HEK293 (cell line): ENCODE data around the gene SERP1.

Experiments
- CTCF ChIA-PET: fragments of 350-600 bp; formaldehyde crosslinking; extraction: SDS; loops from one replicate; lab custom pipeline; 2021; ENCODE audit warnings: antibody characterized with exemption; lab: Yijun Ruan, JAX
- POLR2A ChIA-PET: fragments of 300-600 bp; formaldehyde crosslinking; extraction: SDS; loops from one replicate; lab custom pipeline; 2020; ENCODE audit warnings: antibody characterized with exemption, inconsistent platforms; lab: Yijun Ruan, JAX
- H3K27ac ChIP-seq: fragments of 200-500 bp; sonication (Bioruptor generic); 2 replicates; pipeline ENCODE4 v1.5.1; 2014; ENCODE audit warnings: low read depth, low read length, control low read depth, inconsistent platforms; ENCODE audit errors: extremely low read depth
- H3K36me3 ChIP-seq, 2 experiments: fragments of 200-500 bp in 1 of 2; sonication (Bioruptor generic) in 1 of 2; 1 replicate in 1 of 2; 2 replicates in 1 of 2; pipeline ENCODE4 v1.5.1; 2014 to 2017; ENCODE audit warnings: inconsistent platforms in 2 of 2, low read length in 2 of 2; ENCODE audit not compliant: control insufficient read depth in 2 of 2, insufficient read depth in 1 of 2
- H3K4me1 ChIP-seq: fragments of 200-500 bp; sonication (Bioruptor generic); 2 replicates; pipeline ENCODE4 v1.5.1; 2014; ENCODE audit warnings: mild to moderate bottlenecking, low read length, inconsistent platforms; ENCODE audit not compliant: control insufficient read depth, insufficient read depth
- H3K4me3 ChIP-seq: 2 replicates; pipeline ENCODE4 v1.5.1; 2011; ENCODE audit warnings: low read depth, mild to moderate bottlenecking, control low read depth, low read length, moderate library complexity
- H3K9me3 ChIP-seq: fragments of 200-500 bp; sonication (Bioruptor generic); 2 replicates; pipeline ENCODE4 v1.5.1; 2014; ENCODE audit warnings: low read depth, low read length, inconsistent platforms; ENCODE audit not compliant: control insufficient read depth, insufficient read depth
- PRDM4 ChIP-seq: fragments of 450-650 bp; formaldehyde crosslinking; IDR thresholded peaks from 2 replicates; pipeline ENCODE4 v1.5.1; 2017; ENCODE audit warnings: missing biosample characterization, missing genetic modification characterization
- REST ChIP-seq: fragments of 450-650 bp; formaldehyde crosslinking; IDR thresholded peaks from 2 replicates; pipeline ENCODE4 v1.5.1; 2016; ENCODE audit warnings: missing biosample characterization, missing genetic modification characterization
- ZNF10 ChIP-seq: fragments of 450-650 bp; formaldehyde crosslinking; IDR thresholded peaks from 2 replicates; pipeline ENCODE4 v1.5.1; 2017; ENCODE audit warnings: missing biosample characterization, missing genetic modification characterization
- ZNF121 ChIP-seq: fragments of 450-650 bp; formaldehyde crosslinking; IDR thresholded peaks from 2 replicates; pipeline ENCODE4 v1.5.1; 2016; ENCODE audit warnings: missing biosample characterization, missing genetic modification characterization
- ZNF132 ChIP-seq: fragments of 450-650 bp; formaldehyde crosslinking; IDR thresholded peaks from 2 replicates; pipeline ENCODE4 v1.5.1; 2017; ENCODE audit warnings: missing biosample characterization, missing genetic modification characterization, borderline replicate concordance
- ZNF148 ChIP-seq: fragments of 450-650 bp; formaldehyde crosslinking; IDR thresholded peaks from 2 replicates; pipeline ENCODE4 v1.5.0; 2017; ENCODE audit warnings: missing biosample characterization, missing genetic modification characterization, borderline replicate concordance
- ZNF341 ChIP-seq: fragments of 450-650 bp; formaldehyde crosslinking; IDR thresholded peaks from 2 replicates; pipeline ENCODE4; 2016; ENCODE audit warnings: low read depth, missing biosample characterization, missing genetic modification characterization
- ZNF354C ChIP-seq: fragments of 450-650 bp; formaldehyde crosslinking; IDR thresholded peaks from 2 replicates; pipeline ENCODE4 v1.5.1; 2016; ENCODE audit warnings: missing biosample characterization, missing genetic modification characterization, low read depth, borderline replicate concordance
- ZNF398 ChIP-seq: fragments of 450-650 bp; formaldehyde crosslinking; IDR thresholded peaks from 2 replicates; pipeline ENCODE4 v1.5.1; 2017; ENCODE audit warnings: missing biosample characterization, missing genetic modification characterization
- ZNF639 ChIP-seq: fragments of 450-650 bp; formaldehyde crosslinking; IDR thresholded peaks from 2 replicates; pipeline ENCODE4 v1.5.1; 2016; ENCODE audit warnings: missing biosample characterization, missing genetic modification characterization
- ZNF791 ChIP-seq: fragments of 450-650 bp; formaldehyde crosslinking; IDR thresholded peaks from 2 replicates; pipeline ENCODE4 v1.5.1; 2016; ENCODE audit warnings: missing biosample characterization, missing genetic modification characterization
- ZSCAN23 ChIP-seq: fragments of 450-650 bp; formaldehyde crosslinking; IDR thresholded peaks from 2 replicates; pipeline ENCODE4 v1.5.1; 2016; ENCODE audit warnings: missing biosample characterization, missing genetic modification characterization
- TF ChIP-seq, protein P1 (sequence below): fragments of 450-650 bp; formaldehyde crosslinking; IDR thresholded peaks from 2 replicates; pipeline ENCODE4 v1.5.1; 2016; ENCODE audit warnings: missing biosample characterization, missing genetic modification characterization
- TF ChIP-seq, protein P2 (sequence below): fragments of 450-650 bp; formaldehyde crosslinking; IDR thresholded peaks from 2 replicates; pipeline ENCODE4 v1.5.1; 2016; ENCODE audit warnings: missing biosample characterization, missing genetic modification characterization
- TF ChIP-seq, protein P3 (sequence below): fragments of 450-650 bp; formaldehyde crosslinking; IDR thresholded peaks from 2 replicates; pipeline ENCODE4 v1.5.1; 2016; ENCODE audit warnings: missing biosample characterization, missing genetic modification characterization

Gene SERP1

DNA sequence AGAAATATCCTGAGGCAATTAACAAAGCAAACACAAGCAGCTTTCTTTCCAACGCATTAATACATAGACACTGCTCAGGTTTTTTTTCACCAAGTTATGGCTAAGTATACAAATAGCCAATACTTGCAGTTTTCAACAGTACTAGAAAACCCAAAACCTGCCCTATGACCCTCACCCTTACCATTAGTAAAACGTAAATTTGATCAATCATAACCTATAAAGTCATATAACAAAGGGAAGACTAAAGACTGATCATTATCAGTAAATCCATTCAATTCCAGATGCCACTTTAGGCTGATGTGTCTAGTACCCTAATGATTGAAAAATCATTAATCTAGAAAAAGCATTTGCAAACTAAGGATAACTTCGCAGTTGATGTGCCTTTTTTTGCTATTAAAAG lies 3.2 kb downstream of the SERP1 start (continued):
- TF ChIP-seq REST (tag by site-specific recombination) (no peak), ZNF121 (no peak), ZNF341 (tag by site-specific recombination) (no peak), ZNF148 (tag by site-specific recombination) (no peak), ZNF791 (tag by site-specific recombination) (no peak)
- TF ChIP-seq, protein P1, sequence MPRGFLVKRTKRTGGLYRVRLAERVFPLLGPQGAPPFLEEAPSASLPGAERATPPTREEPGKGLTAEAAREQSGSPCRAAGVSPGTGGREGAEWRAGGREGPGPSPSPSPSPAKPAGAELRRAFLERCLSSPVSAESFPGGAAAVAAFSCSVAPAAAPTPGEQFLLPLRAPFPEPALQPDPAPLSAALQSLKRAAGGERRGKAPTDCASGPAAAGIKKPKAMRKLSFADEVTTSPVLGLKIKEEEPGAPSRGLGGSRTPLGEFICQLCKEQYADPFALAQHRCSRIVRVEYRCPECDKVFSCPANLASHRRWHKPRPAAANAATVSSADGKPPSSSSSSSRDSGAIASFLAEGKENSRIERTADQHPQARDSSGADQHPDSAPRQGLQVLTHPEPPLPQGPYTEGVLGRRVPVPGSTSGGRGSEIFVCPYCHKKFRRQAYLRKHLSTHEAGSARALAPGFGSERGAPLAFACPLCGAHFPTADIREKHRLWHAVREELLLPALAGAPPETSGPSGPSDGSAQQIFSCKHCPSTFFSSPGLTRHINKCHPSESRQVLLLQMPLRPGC (tag by site-specific recombination), result no peak
- TF ChIP-seq, protein P2, sequence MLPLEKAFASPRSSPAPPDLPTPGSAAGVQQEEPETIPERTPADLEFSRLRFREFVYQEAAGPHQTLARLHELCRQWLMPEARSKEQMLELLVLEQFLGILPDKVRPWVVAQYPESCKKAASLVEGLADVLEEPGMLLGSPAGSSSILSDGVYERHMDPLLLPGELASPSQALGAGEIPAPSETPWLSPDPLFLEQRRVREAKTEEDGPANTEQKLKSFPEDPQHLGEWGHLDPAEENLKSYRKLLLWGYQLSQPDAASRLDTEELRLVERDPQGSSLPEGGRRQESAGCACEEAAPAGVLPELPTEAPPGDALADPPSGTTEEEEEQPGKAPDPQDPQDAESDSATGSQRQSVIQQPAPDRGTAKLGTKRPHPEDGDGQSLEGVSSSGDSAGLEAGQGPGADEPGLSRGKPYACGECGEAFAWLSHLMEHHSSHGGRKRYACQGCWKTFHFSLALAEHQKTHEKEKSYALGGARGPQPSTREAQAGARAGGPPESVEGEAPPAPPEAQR (tag by site-specific recombination), result no peak
- TF ChIP-seq, all 188 proteins: peak for 0

GRCh38 chr3:150540991-150541390 lies 5.3 kb downstream of the SERP1 start:
- no peaks in the 10 kb centered on the region for H3K9me3 ChIP-seq
- H3K4me3 ChIP-seq, result no peak overlapping the region
- peaks cover 8% of the 10 kb centered on the region; the same call in 1 of the 2 replicates for H3K4me1 ChIP-seq
- POLR2A ChIA-PET, result no interaction called here
- no peak overlapping the region for H3K27ac ChIP-seq
- CTCF ChIA-PET, result no interaction called here
- peaks cover 0 to 35% of the 10 kb centered on the region in 2 experiments; a peak in 1 of 3 replicates for H3K36me3 ChIP-seq
- no peak for TF ChIP-seq PRDM4
- TF ChIP-seq, protein P3, sequence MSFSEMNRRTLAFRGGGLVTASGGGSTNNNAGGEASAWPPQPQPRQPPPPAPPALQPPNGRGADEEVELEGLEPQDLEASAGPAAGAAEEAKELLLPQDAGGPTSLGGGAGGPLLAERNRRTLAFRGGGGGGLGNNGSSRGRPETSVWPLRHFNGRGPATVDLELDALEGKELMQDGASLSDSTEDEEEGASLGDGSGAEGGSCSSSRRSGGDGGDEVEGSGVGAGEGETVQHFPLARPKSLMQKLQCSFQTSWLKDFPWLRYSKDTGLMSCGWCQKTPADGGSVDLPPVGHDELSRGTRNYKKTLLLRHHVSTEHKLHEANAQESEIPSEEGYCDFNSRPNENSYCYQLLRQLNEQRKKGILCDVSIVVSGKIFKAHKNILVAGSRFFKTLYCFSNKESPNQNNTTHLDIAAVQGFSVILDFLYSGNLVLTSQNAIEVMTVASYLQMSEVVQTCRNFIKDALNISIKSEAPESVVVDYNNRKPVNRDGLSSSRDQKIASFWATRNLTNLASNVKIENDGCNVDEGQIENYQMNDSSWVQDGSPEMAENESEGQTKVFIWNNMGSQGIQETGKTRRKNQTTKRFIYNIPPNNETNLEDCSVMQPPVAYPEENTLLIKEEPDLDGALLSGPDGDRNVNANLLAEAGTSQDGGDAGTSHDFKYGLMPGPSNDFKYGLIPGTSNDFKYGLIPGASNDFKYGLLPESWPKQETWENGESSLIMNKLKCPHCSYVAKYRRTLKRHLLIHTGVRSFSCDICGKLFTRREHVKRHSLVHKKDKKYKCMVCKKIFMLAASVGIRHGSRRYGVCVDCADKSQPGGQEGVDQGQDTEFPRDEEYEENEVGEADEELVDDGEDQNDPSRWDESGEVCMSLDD, result no peak
- TF ChIP-seq ZSCAN23 (tag by site-specific recombination), result no peak
- no peak for TF ChIP-seq ZNF639 (tag by site-specific recombination)
- no peak for TF ChIP-seq ZNF132
- TF ChIP-seq ZNF10, result no peak
- TF ChIP-seq, protein P2 (tag by site-specific recombination), result no peak
- TF ChIP-seq ZNF398 (tag by site-specific recombination), result no peak
- TF ChIP-seq ZNF354C (tag by site-specific recombination), result no peak
